Loucy (cell line): ENCODE results near the gene PGC.

Experiments
- H2AFZ ChIP-seq: fragments of 200-600 bp; sonication (generic); 2 replicates; pipeline ENCODE4 v1.6.0; 2016; ENCODE audit warnings: antibody characterized with exemption, mild to moderate bottlenecking, low read length, moderate library complexity
- H3F3A ChIP-seq: fragments of 200-600 bp; 2 replicates; pipeline ENCODE4 v1.6.0; 2016; ENCODE audit warnings: antibody characterized with exemption, low read depth, mild to moderate bottlenecking
- H3K27me3 ChIP-seq: fragments of 200-600 bp; sonication (generic); 2 replicates; pipeline ENCODE4 v1.6.1; 2014; ENCODE audit warnings: low read length, mild to moderate bottlenecking; ENCODE audit not compliant: insufficient read depth, poor library complexity, severe bottlenecking
- H3K36me3 ChIP-seq: fragments of 200-600 bp; sonication (generic); 2 replicates; pipeline ENCODE4 v1.6.1; 2016; ENCODE audit warnings: low read length; ENCODE audit not compliant: insufficient read depth
- H3K4me1 ChIP-seq: fragments of 200-600 bp; sonication (generic); 2 replicates; pipeline ENCODE4 v1.5.1; 2014; ENCODE audit warnings: low read length, mild to moderate bottlenecking; ENCODE audit not compliant: insufficient read depth, poor library complexity, severe bottlenecking
- H3K4me2 ChIP-seq: fragments of 200-600 bp; sonication (generic); 2 replicates; pipeline ENCODE4 v1.6.0; 2014; ENCODE audit warnings: antibody characterized with exemption, low read length, low read depth, mild to moderate bottlenecking; ENCODE audit not compliant: poor library complexity, severe bottlenecking
- H3K4me3 ChIP-seq: fragments of 200-600 bp; sonication (generic); 2 replicates; pipeline ENCODE4 v1.5.1; 2014; ENCODE audit warnings: low read length, mild to moderate bottlenecking, mixed read lengths; ENCODE audit not compliant: poor library complexity, severe bottlenecking
- H3K79me2 ChIP-seq: fragments of 200-600 bp; sonication (generic); 2 replicates; pipeline ENCODE4 v1.6.1; 2014; ENCODE audit warnings: low read length; ENCODE audit not compliant: insufficient read depth
- H3K9ac ChIP-seq: fragments of 200-600 bp; sonication (generic); 2 replicates; pipeline ENCODE4 v1.6.0; 2014; ENCODE audit warnings: mild to moderate bottlenecking, low read depth, low read length, moderate library complexity; ENCODE audit not compliant: poor library complexity, severe bottlenecking
- H3K9me2 ChIP-seq: fragments of 200-600 bp; sonication (generic); replicated peaks from 2 replicates; pipeline ENCODE4 v1.6.1; 2016; ENCODE audit warnings: low read depth, low read length, mixed read lengths
- H3K9me3 ChIP-seq: fragments of 200-600 bp; sonication (generic); 2 replicates; pipeline ENCODE4 v1.6.1; 2014; ENCODE audit warnings: mild to moderate bottlenecking, antibody characterized with exemption, low read length, low read depth; ENCODE audit not compliant: insufficient read depth
- H4K20me1 ChIP-seq: fragments of 200-600 bp; sonication (generic); 2 replicates; pipeline ENCODE4 v1.6.0; 2014; ENCODE audit warnings: antibody characterized with exemption, low read length, mild to moderate bottlenecking; ENCODE audit not compliant: insufficient read depth, poor library complexity, severe bottlenecking
- EZH2phosphoT487 ChIP-seq: fragments of 200-600 bp; IDR thresholded peaks from 2 replicates; pipeline ENCODE4 v1.6.1; 2018; ENCODE audit warnings: antibody characterized with exemption, mild to moderate bottlenecking, moderate library complexity, borderline replicate concordance
- TF ChIP-seq, protein P1 (sequence below): fragments of 200-600 bp; sonication (generic); conservative IDR thresholded peaks from 2 replicates; pipeline ENCODE4 v1.5.1; 2014; ENCODE audit warnings: mild to moderate bottlenecking, antibody characterized with exemption, low read length

The PGC gene

DNA sequence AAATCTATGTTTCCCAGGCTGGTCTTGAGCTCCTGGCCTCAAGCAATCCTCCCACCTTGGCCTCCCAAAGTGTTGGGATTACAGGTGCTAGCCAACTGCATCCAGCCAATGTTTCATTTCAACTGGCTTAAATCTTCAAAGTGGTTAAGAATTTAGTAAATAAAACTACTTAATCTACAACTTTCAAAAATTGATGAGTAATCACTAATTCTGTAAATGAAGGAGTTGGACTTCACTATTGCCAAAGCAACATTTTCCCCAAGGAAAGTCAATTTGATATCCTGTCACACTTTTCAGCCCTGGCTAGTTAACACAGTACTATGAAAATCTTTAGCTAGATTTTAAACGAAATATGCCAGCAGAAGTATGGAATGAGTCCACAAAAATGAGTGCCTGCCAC, 44.1 kb upstream of the PGC start:
- Histone ChIP-seq H3K79me2 (peaks cover 36% of the 10 kb centered on the region), H3K9ac (no peak overlapping the region), H3K4me1 (peaks cover 13% of the 10 kb centered on the region), H4K20me1 (peaks cover 22% of the 10 kb centered on the region), H3K27me3 (no peaks in the 10 kb centered on the region), H2AFZ (no peak overlapping the region), H3F3A (no peaks in the 10 kb centered on the region), H3K4me3 (no peak overlapping the region), H3K9me2 (no peaks in the 10 kb centered on the region), H3K9me3 (no peaks in the 10 kb centered on the region), H3K36me3 (peaks cover 40% of the 10 kb centered on the region), H3K4me2 (no peak overlapping the region)
- TF ChIP-seq EZH2phosphoT487, result no peak

DNA sequence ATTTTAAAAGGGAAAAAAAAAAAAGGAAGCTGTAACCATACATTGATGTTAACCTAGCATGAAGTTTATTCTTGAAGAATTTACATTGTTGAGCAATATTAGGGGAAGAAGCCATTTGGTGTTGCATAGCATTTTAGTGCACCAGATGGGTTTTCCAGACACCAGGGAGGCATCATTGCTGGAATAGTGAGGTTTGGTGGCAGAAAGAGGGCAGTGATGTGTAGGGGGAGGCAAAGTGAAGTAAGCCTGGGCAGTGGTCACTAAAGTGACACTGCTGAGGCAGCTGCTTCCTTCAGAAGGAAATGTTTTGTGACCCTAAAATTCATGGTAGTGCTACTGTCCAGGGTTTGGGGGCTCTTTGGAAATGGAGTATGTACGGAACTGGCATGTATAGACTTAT, 42.8 kb upstream of the PGC start:
- Histone ChIP-seq H3K4me3 (no peak overlapping the region), H3K79me2 (peaks cover 45% of the 10 kb centered on the region), H3K9ac (no peak overlapping the region), H4K20me1 (peaks cover 28% of the 10 kb centered on the region), H3K9me3 (no peaks in the 10 kb centered on the region), H2AFZ (no peak overlapping the region), H3K4me2 (peak overlapping the region; percentile 50), H3F3A (no peaks in the 10 kb centered on the region), H3K27me3 (no peaks in the 10 kb centered on the region), H3K9me2 (no peaks in the 10 kb centered on the region), H3K36me3 (peaks cover 30% of the 10 kb centered on the region), H3K4me1 (peaks cover 24% of the 10 kb centered on the region)
- no peak for TF ChIP-seq EZH2phosphoT487
- TF ChIP-seq, protein P1, sequence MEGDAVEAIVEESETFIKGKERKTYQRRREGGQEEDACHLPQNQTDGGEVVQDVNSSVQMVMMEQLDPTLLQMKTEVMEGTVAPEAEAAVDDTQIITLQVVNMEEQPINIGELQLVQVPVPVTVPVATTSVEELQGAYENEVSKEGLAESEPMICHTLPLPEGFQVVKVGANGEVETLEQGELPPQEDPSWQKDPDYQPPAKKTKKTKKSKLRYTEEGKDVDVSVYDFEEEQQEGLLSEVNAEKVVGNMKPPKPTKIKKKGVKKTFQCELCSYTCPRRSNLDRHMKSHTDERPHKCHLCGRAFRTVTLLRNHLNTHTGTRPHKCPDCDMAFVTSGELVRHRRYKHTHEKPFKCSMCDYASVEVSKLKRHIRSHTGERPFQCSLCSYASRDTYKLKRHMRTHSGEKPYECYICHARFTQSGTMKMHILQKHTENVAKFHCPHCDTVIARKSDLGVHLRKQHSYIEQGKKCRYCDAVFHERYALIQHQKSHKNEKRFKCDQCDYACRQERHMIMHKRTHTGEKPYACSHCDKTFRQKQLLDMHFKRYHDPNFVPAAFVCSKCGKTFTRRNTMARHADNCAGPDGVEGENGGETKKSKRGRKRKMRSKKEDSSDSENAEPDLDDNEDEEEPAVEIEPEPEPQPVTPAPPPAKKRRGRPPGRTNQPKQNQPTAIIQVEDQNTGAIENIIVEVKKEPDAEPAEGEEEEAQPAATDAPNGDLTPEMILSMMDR, result no peak

DNA sequence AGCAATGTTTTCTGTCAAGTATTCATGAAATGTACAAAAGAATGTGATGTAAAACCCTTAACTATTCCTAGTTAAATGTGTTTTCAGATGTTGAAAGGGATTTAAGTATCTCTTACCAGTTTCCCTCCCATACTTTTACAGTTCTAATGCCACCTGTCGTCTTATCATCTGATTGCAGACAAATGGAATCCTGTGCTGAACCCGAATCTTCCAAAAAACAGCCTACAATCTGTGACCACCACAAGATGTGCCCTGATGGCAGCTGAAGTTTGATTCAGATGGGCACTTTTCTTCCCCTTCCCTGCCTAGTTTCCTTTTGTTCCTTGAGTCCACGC, 42.2 kb upstream of the PGC start:
- Histone ChIP-seq H2AFZ (no peak overlapping the region), H3K36me3 (peaks cover 30% of the 10 kb centered on the region), H3K9me2 (no peaks in the 10 kb centered on the region), H3K4me3 (peak overlapping the region; percentile 92), H4K20me1 (peaks cover 28% of the 10 kb centered on the region), H3K9ac (no peak overlapping the region), H3K79me2 (peaks cover 45% of the 10 kb centered on the region), H3K4me1 (peaks cover 25% of the 10 kb centered on the region), H3F3A (no peaks in the 10 kb centered on the region), H3K27me3 (no peaks in the 10 kb centered on the region), H3K9me3 (no peaks in the 10 kb centered on the region), H3K4me2 (peak overlapping the region; percentile 50)
- TF ChIP-seq EZH2phosphoT487, result no peak
- TF ChIP-seq, protein P1, result no peak

DNA sequence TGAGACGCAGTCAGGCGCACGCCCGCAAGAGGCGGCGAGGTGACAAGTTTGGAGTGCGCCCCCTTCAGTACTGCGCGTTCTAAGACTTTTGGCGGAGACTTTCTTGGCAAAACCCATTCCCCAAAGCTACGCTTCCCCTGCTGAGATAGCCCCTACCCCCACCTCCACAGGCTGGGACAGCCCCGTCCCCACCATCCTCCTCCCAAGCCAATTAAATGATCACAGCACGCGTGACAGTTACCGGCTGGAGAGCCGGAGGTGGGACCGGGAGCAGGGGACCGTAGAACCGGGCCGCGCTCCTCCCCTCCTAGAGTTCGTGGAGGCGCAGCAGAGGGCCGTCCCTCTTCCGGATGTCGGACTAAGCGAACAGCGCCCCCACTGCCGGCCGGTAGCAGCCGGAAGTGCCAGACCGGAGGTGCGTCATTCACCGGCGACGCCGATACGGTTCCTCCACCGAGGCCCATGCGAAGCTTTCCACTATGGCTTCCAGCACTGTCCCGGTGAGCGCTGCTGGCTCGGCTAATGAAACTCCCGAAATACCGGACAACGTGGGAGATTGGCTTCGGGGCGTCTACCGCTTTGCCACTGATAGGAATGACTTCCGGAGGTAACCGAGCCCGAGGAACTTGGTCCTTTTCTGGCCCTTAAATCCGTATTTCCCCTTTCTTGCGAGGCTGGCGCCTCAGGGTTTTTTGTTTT, 40.2 kb upstream of the PGC start, which contains the start of gene TOMM6:
Gene TOMM6 (plus strand): TSS at position 476 of the 699 bp plus-strand sequence. CDS start 4 bp downstream, at position 480.
- Histone ChIP-seq H3K4me1 (peaks cover 25% of the 10 kb centered on the region), H2AFZ (peak within 1 kb of the TSS; percentile 84), H3K4me2 (peak within 1 kb of the TSS; percentile 94), H3K4me3 (peak within 1 kb of the TSS; percentile 92), H3K36me3 (peaks cover 22% of the 10 kb centered on the region), H3K79me2 (peaks cover 45% of the 10 kb centered on the region), H3F3A (no peaks in the 10 kb centered on the region), H3K9ac (peak within 1 kb of the TSS; percentile 86), H4K20me1 (peaks cover 28% of the 10 kb centered on the region), H3K9me3 (no peaks in the 10 kb centered on the region), H3K9me2 (no peaks in the 10 kb centered on the region), H3K27me3 (no peaks in the 10 kb centered on the region)
- TF ChIP-seq, protein P1, result peak; percentile 69
- no peak for TF ChIP-seq EZH2phosphoT487
